Cardiac fibroblast (primary cell): Measurements from ENCODE around the gene ZNF532.

Source experiments
- DNase-seq, 2 donors: peaks; one replicate each; pipeline versions ENCODE4 v3.0.0 to v3.0.0-alpha.2; 2010; ENCODE audit warnings: low read depth in 2 of 2
- H3K4me3 ChIP-seq, 2 donors: replicated peaks in 1 of 2; 1 replicate in 1 of 2; 2 replicates in 1 of 2; pipeline ENCODE4 v1.5.1; 2011; ENCODE audit warnings: low read depth in 2 of 2, low read length in 2 of 2, mild to moderate bottlenecking in 2 of 2, moderate library complexity in 1 of 2
- TF ChIP-seq, protein P1 (sequence below): IDR thresholded peaks from one replicate; pipeline ENCODE4 v1.5.1; 2011; ENCODE audit warnings: low read depth, mild to moderate bottlenecking, low read length, inconsistent platforms

The ZNF532 gene

DNA sequence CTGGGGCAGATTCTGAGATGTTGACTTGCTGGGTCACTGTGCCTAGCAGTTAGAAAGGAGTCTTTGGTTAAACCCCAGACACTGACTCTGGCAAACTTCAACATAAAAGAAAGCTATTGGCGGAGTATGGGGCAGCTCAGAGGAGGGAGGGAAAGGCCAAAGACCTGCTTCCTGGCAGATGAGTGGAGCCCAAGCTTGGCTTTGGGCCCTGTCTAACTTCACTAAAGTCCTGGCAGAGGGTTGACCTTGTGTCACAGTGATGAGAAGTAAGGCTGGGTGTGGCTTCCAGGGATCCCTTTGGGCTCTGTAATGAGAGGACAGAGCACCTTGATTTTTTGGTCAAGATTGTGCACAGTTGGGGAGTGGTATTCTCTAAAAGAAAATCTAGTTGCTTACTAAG is 145.2 kb downstream of the ZNF532 start:
- H3K4me3 ChIP-seq, result no peak overlapping the region
- DNase-seq, result no peak
- TF ChIP-seq, protein P1, sequence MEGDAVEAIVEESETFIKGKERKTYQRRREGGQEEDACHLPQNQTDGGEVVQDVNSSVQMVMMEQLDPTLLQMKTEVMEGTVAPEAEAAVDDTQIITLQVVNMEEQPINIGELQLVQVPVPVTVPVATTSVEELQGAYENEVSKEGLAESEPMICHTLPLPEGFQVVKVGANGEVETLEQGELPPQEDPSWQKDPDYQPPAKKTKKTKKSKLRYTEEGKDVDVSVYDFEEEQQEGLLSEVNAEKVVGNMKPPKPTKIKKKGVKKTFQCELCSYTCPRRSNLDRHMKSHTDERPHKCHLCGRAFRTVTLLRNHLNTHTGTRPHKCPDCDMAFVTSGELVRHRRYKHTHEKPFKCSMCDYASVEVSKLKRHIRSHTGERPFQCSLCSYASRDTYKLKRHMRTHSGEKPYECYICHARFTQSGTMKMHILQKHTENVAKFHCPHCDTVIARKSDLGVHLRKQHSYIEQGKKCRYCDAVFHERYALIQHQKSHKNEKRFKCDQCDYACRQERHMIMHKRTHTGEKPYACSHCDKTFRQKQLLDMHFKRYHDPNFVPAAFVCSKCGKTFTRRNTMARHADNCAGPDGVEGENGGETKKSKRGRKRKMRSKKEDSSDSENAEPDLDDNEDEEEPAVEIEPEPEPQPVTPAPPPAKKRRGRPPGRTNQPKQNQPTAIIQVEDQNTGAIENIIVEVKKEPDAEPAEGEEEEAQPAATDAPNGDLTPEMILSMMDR, result no peak

DNA sequence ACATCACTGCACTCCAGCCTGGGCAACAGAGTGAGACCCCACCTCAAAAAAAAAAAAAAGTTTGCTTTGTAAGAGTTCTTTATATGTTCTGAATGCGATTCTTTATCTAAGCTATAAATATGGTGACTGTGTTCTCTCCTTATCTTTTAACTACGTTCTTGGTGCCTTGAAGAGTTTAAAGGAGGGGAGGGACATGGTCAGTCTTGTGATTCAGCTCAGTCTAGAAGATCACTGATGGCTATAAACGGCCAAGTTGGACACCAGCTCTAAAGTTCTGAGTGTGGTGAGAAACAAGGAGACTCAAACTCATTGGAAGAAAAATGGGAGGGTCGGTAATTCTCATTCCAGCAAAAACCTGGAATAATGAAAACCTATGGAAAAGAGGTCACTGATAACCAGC is 146.6 kb downstream of the ZNF532 start:
- no peak for DNase-seq
- no peak overlapping the region for H3K4me3 ChIP-seq

DNA sequence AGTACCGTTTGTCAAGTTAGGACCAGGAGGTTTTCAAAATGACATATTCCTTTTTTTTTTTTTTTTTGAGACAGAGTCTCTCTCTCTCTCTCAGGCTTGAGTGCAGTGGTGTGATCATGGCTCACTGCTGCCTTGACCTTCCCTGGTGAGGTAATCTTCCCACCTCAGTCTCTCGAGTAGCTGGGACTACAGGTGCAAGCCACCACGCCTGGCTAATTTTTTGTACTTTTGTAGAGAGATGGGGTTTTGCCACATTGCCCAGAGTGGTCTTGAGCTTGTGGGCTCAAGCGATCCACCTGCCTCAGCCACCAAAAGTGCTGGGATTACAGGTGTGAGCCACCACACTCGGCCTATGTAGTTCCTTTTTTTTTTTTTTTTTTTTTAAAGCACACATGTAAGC is 147.1 kb downstream of the ZNF532 start:
- no peak for DNase-seq
- TF ChIP-seq, protein P1, result no peak
- no peak overlapping the region for H3K4me3 ChIP-seq

More for the DNA sequence above, 146.6 kb downstream of the ZNF532 start:
- TF ChIP-seq, protein P1, result no peak

DNA sequence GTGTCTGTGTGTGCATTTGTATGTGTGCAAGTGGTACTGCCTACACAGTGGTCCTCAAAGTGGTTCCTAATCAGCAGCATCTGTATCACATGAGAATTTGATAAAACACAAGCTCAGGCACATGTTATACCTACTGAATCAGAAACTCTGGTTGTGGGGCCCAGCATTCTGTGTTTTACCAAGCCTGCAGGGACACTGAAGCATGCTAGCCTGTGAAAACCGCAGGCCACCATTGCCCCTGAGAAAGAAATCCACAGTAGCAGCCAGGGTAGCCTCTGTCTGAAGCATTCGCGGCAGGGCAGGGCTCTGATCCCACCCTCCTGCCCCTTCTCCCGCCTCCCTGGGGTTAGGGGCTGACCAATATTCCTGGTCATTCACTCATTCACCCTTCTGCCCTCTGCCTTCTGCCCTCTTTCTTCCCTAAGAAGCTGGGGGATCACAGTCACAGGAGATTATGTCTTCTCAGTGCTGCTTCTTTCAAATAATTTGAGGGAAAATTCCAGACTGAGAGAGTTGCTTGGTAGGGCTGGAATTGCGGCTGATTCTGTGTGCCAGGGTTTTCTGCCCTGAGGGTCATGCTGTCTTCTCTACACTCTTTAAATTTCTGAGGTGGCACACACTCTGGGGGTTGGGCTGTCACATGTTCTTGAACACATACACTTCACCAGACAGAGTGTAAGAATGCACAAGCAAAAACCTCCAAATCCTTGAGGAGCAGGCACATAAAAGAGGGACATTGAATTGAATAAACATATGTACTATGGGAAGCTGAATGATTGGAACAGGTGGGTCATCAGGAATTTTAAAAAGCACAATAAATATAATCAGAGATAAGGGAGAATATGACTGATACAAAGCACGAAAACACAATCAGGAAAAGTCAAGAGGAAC is 148.4 kb downstream of the ZNF532 start:
- H3K4me3 ChIP-seq, result no peak overlapping the region
- DNase-seq, result no peak
- TF ChIP-seq, protein P1, result no peak

DNA sequence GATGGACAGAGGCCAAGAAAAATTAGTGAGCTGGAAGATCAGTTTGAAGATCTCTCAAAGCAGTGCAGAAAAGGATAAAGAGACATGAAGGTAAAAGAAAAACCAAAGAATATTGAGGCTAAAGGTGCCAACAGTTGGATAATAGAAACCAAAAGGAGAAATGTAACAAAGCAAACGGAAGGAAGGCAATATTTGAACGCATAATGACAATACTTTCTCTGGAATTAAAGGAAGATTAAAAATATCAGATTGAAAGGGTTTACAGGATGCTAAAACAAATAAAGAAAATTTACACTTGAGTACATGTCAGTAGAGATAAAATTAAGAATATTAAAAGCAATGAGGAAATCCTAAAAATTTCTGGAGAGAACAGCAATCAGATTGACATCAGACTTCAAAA is 149.1 kb downstream of the ZNF532 start:
- no peak for DNase-seq
- TF ChIP-seq, protein P1, result no peak
- no peak overlapping the region for H3K4me3 ChIP-seq

DNA sequence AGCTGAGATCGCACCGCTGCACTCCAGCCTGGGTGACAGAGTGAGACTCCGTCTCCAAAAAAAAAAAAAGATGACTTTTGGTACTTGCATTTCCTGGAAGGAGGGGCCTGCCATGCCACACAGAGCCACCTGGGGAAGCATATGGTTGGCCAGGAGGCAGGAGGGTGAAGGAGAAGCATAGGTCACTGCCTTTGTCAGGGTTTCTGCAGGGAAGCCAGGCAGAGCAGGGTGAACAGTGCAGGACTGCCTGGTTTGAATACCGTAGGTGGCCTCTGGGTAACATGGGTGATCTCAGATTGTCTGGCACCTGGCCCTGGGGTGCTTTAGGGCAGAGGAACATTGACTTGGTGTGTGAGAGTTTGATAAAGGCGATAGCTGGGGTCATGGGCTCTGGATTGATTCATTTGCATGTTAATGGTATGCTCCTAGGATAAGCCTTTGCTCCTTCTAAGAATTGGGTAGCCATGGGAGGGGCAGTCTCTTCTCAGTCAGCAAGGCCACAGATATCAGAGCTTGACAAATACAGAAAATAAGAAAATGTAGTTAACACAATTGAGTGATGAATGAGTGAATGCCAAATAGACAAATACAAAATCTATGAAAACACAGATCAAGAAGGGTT is 151.0 kb downstream of the ZNF532 start:
- DNase-seq, result no peak
- H3K4me3 ChIP-seq, result no peak overlapping the region
- TF ChIP-seq, protein P1, result no peak
